Cardiac fibroblast (primary cell): ENCODE data around the gene ZNF576.

ENCODE experiments used
- DNase-seq, 2 donors: peaks; one replicate each; pipeline versions ENCODE4 v3.0.0 to v3.0.0-alpha.2; 2010; ENCODE audit warnings: low read depth in 2 of 2
- H3K4me3 ChIP-seq, 2 donors: replicated peaks in 1 of 2; 1 replicate in 1 of 2; 2 replicates in 1 of 2; pipeline ENCODE4 v1.5.1; 2011; ENCODE audit warnings: low read depth in 2 of 2, low read length in 2 of 2, mild to moderate bottlenecking in 2 of 2, moderate library complexity in 1 of 2
- CTCF ChIP-seq: IDR thresholded peaks from one replicate; pipeline ENCODE4 v1.5.1; 2011; ENCODE audit warnings: low read depth, mild to moderate bottlenecking, low read length, inconsistent platforms

Gene ZNF576

GRCh38 chr19:43575156-43575950 is 21.0 kb upstream of the ZNF576 start, which contains the start of the genes PINLYP and XRCC1:
PINLYP (plus strand) TSS chr19:43575801; CDS start chr19:43577192, 1,391 bp downstream.
XRCC1 (minus strand) TSS chr19:43575527; CDS start chr19:43575458, 69 bp downstream.
- H3K4me3 ChIP-seq: peak within 1 kb of the TSS; percentile 83 to 90
- DNase-seq: peak; percentile 99
- TF ChIP-seq CTCF: no peak

GRCh38 chr19:43575955-43576878 is 20.2 kb upstream of the ZNF576 start:
- DNase-seq: peak in 1 of 2 donors; percentile 4
- peak overlapping the region; percentile 39 to 49 for H3K4me3 ChIP-seq
- no peak for TF ChIP-seq CTCF

GRCh38 chr19:43578787-43579186 is 17.6 kb upstream of the ZNF576 start:
- TF ChIP-seq CTCF: no peak
- no peak overlapping the region for H3K4me3 ChIP-seq
- no peak for DNase-seq

- DNase-seq: no peak
- no peak overlapping the region for H3K4me3 ChIP-seq
- no peak for TF ChIP-seq CTCF
Observed at GRCh38 chr19:43581467-43581866, 14.9 kb upstream of the ZNF576 start.

GRCh38 chr19:43582495-43582894 is 13.9 kb upstream of the ZNF576 start:
- no peak overlapping the region for H3K4me3 ChIP-seq
- no peak for DNase-seq
- no peak for TF ChIP-seq CTCF

- no peak for TF ChIP-seq CTCF
- no peak overlapping the region for H3K4me3 ChIP-seq
- DNase-seq: no peak
Observed at GRCh38 chr19:43584484-43584883, 11.9 kb upstream of the ZNF576 start.
